ENCODE measurements around the gene MMP14. TPM values are rescaled to one million over a fixed set of nuclear protein-coding genes. Genes with fewer than 3 reads are reported as not detected.

Gene MMP14
- total and polyA plus RNA-seq, 4 donors, result 29.8 to 250 (median 153) TPM

- no peaks in the 10 kb centered on the region for H3K9me3 ChIP-seq (ENCODE audit: control insufficient read depth, low read length)
- 88 to 92% methylated on average over 1 of the region's 1 CpG for WGBS, 2 donors
- ATAC-seq (ENCODE audit: low FRiP score), result no peak
- no peak for DNase-seq
- H3K36me3 ChIP-seq (ENCODE audit: control insufficient read depth in 1 of 2, insufficient read depth in 2 of 2, low read length in 1 of 2), result peaks cover 6 to 9% of the 10 kb centered on the region in 2 donors
- intact Hi-C loops (cut with DNase I), result no loop called here
- no peak overlapping the region for H3K4me3 ChIP-seq (ENCODE audit: low read length in 2 of 2)
- H3K4me1 ChIP-seq (ENCODE audit: control insufficient read depth in 1 of 2, insufficient read depth in 2 of 2, low read length in 2 of 2), result no peaks in the 10 kb centered on the region
- H3K27ac ChIP-seq (ENCODE audit: low read depth in 1 of 2, low read length in 2 of 2), result no peak overlapping the region
- H3K27me3 ChIP-seq (ENCODE audit: control insufficient read depth in 1 of 2, insufficient read depth in 2 of 2, low read length in 1 of 2), result no peaks in the 10 kb centered on the region
These were observed 61.0 kb downstream of the MMP14 start for GRCh38 chr14:22897357-22897756.

Other genes starting within 250 kb of the MMP14 start
- 100 to 1,000 TPM; 143 to 149 TPM for gene DAD1, start 247.4 kb upstream of the MMP14 start, total RNA-seq
- gene DAD1, start 247.4 kb upstream of the MMP14 start, polyA plus RNA-seq, result 100 to 1,000 TPM; 240 to 309 TPM
- 10 to 100 TPM; 44.8 to 47.4 TPM for gene ABHD4, start 238.3 kb upstream of the MMP14 start, total RNA-seq
- gene ABHD4, start 238.3 kb upstream of the MMP14 start, polyA plus RNA-seq, result 10 to 100 TPM; 20.3 to 41.6 TPM
- gene OR6J1, start 192.2 kb upstream of the MMP14 start, total RNA-seq, result not detected
- not detected for gene OR6J1, start 192.2 kb upstream of the MMP14 start, polyA plus RNA-seq
- gene OXA1L, start 69.9 kb upstream of the MMP14 start, total RNA-seq, result 10 to 100 TPM; 60.0 to 74.8 TPM
- 100 to 1,000 TPM in 1 of 2 donors, 10 to 100 TPM in 1; 69.4 to 123 TPM for gene OXA1L, start 69.9 kb upstream of the MMP14 start, polyA plus RNA-seq
- 10 to 100 TPM; 16.7 TPM for gene SLC7A7, start 21.1 kb upstream of the MMP14 start, total RNA-seq
- gene SLC7A7, start 21.1 kb upstream of the MMP14 start, polyA plus RNA-seq, result 10 to 100 TPM; 15.4 to 44.2 TPM
- gene MRPL52, start 6.7 kb upstream of the MMP14 start, total RNA-seq, result 10 to 100 TPM; 37.2 to 49.1 TPM
- 10 to 100 TPM; 47.3 to 56.0 TPM for gene MRPL52, start 6.7 kb upstream of the MMP14 start, polyA plus RNA-seq
- 100 to 1,000 TPM; 161 to 187 TPM for gene LRP10, start 35.2 kb downstream of the MMP14 start, total RNA-seq
- gene LRP10, start 35.2 kb downstream of the MMP14 start, polyA plus RNA-seq, result 100 to 1,000 TPM in 1 of 2 donors, 10 to 100 TPM in 1; 53.0 to 134 TPM
- gene REM2, start 46.6 kb downstream of the MMP14 start, total RNA-seq, result under 1 TPM; 0.36 to 0.75 TPM
- gene REM2, start 46.6 kb downstream of the MMP14 start, polyA plus RNA-seq, result under 1 TPM in 1 of 2 donors, not detected in 1; 0.92 TPM
- gene RBM23, start 82.6 kb downstream of the MMP14 start, total RNA-seq, result 10 to 100 TPM; 65.4 to 72.6 TPM
- 10 to 100 TPM; 19.9 to 54.3 TPM for gene RBM23, start 82.6 kb downstream of the MMP14 start, polyA plus RNA-seq
- 10 to 100 TPM; 32.0 to 36.5 TPM for gene PRMT5, start 92.8 kb downstream of the MMP14 start, total RNA-seq
- 10 to 100 TPM; 27.7 to 36.2 TPM for gene PRMT5, start 92.8 kb downstream of the MMP14 start, polyA plus RNA-seq
- 10 to 100 TPM; 19.7 to 33.9 TPM for gene HAUS4, start 120.5 kb downstream of the MMP14 start, total RNA-seq
- gene HAUS4, start 120.5 kb downstream of the MMP14 start, polyA plus RNA-seq, result 10 to 100 TPM; 39.5 to 62.7 TPM
- gene AJUBA, start 146.0 kb downstream of the MMP14 start, total RNA-seq, result 10 to 100 TPM; 12.9 to 16.2 TPM
- 1 to 10 TPM; 2.2 to 3.8 TPM for gene AJUBA, start 146.0 kb downstream of the MMP14 start, polyA plus RNA-seq
- 1 to 10 TPM; 5.5 to 8.6 TPM for gene C14orf93, start 173.6 kb downstream of the MMP14 start, total RNA-seq
- gene C14orf93, start 173.6 kb downstream of the MMP14 start, polyA plus RNA-seq, result 10 to 100 TPM in 1 of 2 donors, 1 to 10 TPM in 1; 8.8 to 11.0 TPM
- 10 to 100 TPM; 67.7 to 68.4 TPM for gene PSMB5, start 198.3 kb downstream of the MMP14 start, total RNA-seq
- 100 to 1,000 TPM; 103 to 116 TPM for gene PSMB5, start 198.3 kb downstream of the MMP14 start, polyA plus RNA-seq
- gene PSMB11, start 205.6 kb downstream of the MMP14 start, total RNA-seq, result not detected
- gene PSMB11, start 205.6 kb downstream of the MMP14 start, polyA plus RNA-seq, result not detected
- 10 to 100 TPM in 1 of 2 donors, 1 to 10 TPM in 1; 3.4 to 11.4 TPM for gene CDH24, start 220.9 kb downstream of the MMP14 start, total RNA-seq
- gene CDH24, start 220.9 kb downstream of the MMP14 start, polyA plus RNA-seq, result 1 to 10 TPM in 1 of 2 donors, not detected in 1; 4.1 TPM